Ovary (tissue), 9 donors: Measurements from ENCODE around the gene ZNF487. TPM values are rescaled to one million over a fixed set of nuclear protein-coding genes. Genes with fewer than 3 reads are reported as not detected.
"Not testable (repeated sequence)": the region's sequence is repeated elsewhere in the genome, so short reads cannot be mapped to it uniquely, and the experiment has no call there.

Experiments used
- DNase-seq, 5 donors: peaks; one replicate each; pipeline ENCODE4 v3.0.0-alpha.2; 2019 to 2020
- H3K27ac ChIP-seq, 2 donors: fragments of 200-600 bp; one replicate each; pipeline versions ENCODE4 v1.5.1 to v1.8.0; 2019 to 2022
- H3K27me3 ChIP-seq: fragments of 200-600 bp; one replicate; pipeline ENCODE4 v1.8.0; 2022
- H3K36me3 ChIP-seq: fragments of 200-600 bp; sonication (generic); one replicate; pipeline ENCODE4 v1.5.1; 2019
- H3K4me1 ChIP-seq: one replicate; pipeline ENCODE4 v1.8.1; 2013; ENCODE audit warnings: mild to moderate bottlenecking, moderate library complexity; ENCODE audit not compliant: insufficient read depth
- H3K4me3 ChIP-seq: fragments of 200-600 bp; sonication (generic); one replicate; pipeline ENCODE4 v1.5.1; 2017
- H3K9me3 ChIP-seq, 2 donors: fragments of 200-600 bp in 1 of 2; sonication (generic) in 1 of 2; one replicate each; pipeline versions ENCODE4 v1.5.1 to v1.8.1; 2013 to 2019; ENCODE audit warnings: mild to moderate bottlenecking in 1 of 2, moderate library complexity in 1 of 2
- CTCF ChIP-seq, 3 donors: fragments of 450-650 bp in 2 of 3; fragments of 200-600 bp in 1 of 3; IDR thresholded peaks; one replicate each; pipeline versions ENCODE4 v1.5.1 to v1.8.0; 2016 to 2022; ENCODE audit warnings: antibody characterized with exemption in 3 of 3, mild to moderate bottlenecking in 1 of 3
- EP300 ChIP-seq: sonication (generic); formaldehyde crosslinking; IDR thresholded peaks from one replicate; pipeline ENCODE4 v1.6.1; 2017; ENCODE audit warnings: antibody characterized with exemption
- POLR2A ChIP-seq: fragments of 450-650 bp; IDR thresholded peaks from one replicate; pipeline ENCODE4 v1.6.1; 2017; ENCODE audit warnings: antibody characterized with exemption, mild to moderate bottlenecking, moderate library complexity
- WGBS, 3 donors: extraction: QIAGEN DNeasy Blood & Tissue Kit in 1 of 3; methylation state at CpG; one replicate each; pipeline versions ENCODE4 v1.1.5 to v1.1.7; 2013 to 2017; 5-methylcytosine and 5-hydroxymethylcytosine counted together
- intact Hi-C, 4 donors: fragments of 100-400 bp; cut with DNase I; formaldehyde crosslinking; loops; one replicate each; pipeline versions ENCODE4 v1.11.0 to v1.15.1; 2022 to 2023
- polyA plus RNA-seq, 2 donors: library from polyadenylated mRNA; stranded (reverse); fragments of 200-250 nt in 1 of 2; fragments of 350-450 nt in 1 of 2; fragmentation: Illumina TruSeq in 1 of 2; extraction: RNeasy Lipid Tissue Mini Kit (QIAGEN cat#74804) in 1 of 2; gene quantifications; one replicate each; pipeline ENCODE4 v1.2.3, GENCODE V29; 2013 to 2014
- total RNA-seq, 7 donors: library from RNA; depleted of rRNA in 2 of 7; stranded (reverse); fragments of >200 nt in 2 of 7; fragmentation: NEBNext Ultra II Directional in 3 of 7; extraction: Animal tissue kit (Norgen Biotek cat#: 25700) in 3 of 7; gene quantifications; one replicate each; pipeline versions ENCODE4 v1.1.0 to v1.2.4, GENCODE V29; 2016 to 2023
- donor health status: DM: no; HTN: no; CAD: no; lungs with moderate emphysema.
- donor health status: DM: no; HTN: no; CAD: no.
- donor health status: Bipolar disorder and iron deficiency.
- donor health status: DM: yes; HTN: yes; CAD: no.
- donor health status: DM: no; HTN: no; CAD: no.
- donor health status: DM: yes; HTN: yes; CAD: no.

Gene ZNF487
- total and polyA plus RNA-seq, 9 donors: 6.4 to 30.1 (median 8.2) TPM

GRCh38 chr10:43390759-43391158 is 46.2 kb upstream of the ZNF487 start:
- Histone ChIP-seq H3K27me3 (no peaks in the 10 kb centered on the region), H3K27ac (no peak overlapping the region), H3K36me3 (no peaks in the 10 kb centered on the region), H3K4me3 (no peak overlapping the region), H3K4me1 (peaks cover 3% of the 10 kb centered on the region), H3K9me3 (no peaks in the 10 kb centered on the region)
- intact Hi-C loops: no loop called here
- TF ChIP-seq CTCF (IDR thresholded peaks at IDR 0.05): no peak
- TF ChIP-seq EP300: no peak
- TF ChIP-seq POLR2A: no peak
- peak in 2 of 5 donors; percentile 31 to 32 for DNase-seq
- 59 to 69% (median 60%) methylated on average over 7 of the region's 7 CpGs for WGBS, 3 donors

- Histone ChIP-seq H3K36me3 (no peaks in the 10 kb centered on the region), H3K27me3 (no peaks in the 10 kb centered on the region), H3K4me3 (no peak overlapping the region), H3K9me3 (no peaks in the 10 kb centered on the region), H3K27ac (no peak overlapping the region), H3K4me1 (peaks cover 6% of the 10 kb centered on the region)
- DNase-seq: peak in 1 of 5 donors; percentile 7
- no peak for TF ChIP-seq CTCF (IDR thresholded peaks at IDR 0.05)
- TF ChIP-seq EP300: no peak
- TF ChIP-seq POLR2A: no peak
- WGBS, 3 donors: 87 to 94% (median 89%) methylated on average over 6 of the region's 6 CpGs
- intact Hi-C loops: no loop called here
Observed at GRCh38 chr10:43391496-43391895, 45.4 kb upstream of the ZNF487 start.

GRCh38 chr10:43392748-43393147 is 44.2 kb upstream of the ZNF487 start:
- H3K36me3 ChIP-seq: no peaks in the 10 kb centered on the region

GRCh38 chr10:43393186-43393585 is 43.7 kb upstream of the ZNF487 start:
- H3K4me1 ChIP-seq, H3K27ac ChIP-seq, H3K9me3 ChIP-seq, H3K27me3 ChIP-seq, intact Hi-C loops, H3K36me3 ChIP-seq, H3K4me3 ChIP-seq: not testable (repeated sequence)
- WGBS, 3 donors: 95 to 96% (median 95%) methylated on average over 11 of the region's 11 CpGs
- DNase-seq: peak in 1 of 5 donors; percentile 21

More at GRCh38 chr10:43392748-43393147, 44.2 kb upstream of the ZNF487 start:
- TF ChIP-seq EP300: no peak
- TF ChIP-seq POLR2A: no peak
- TF ChIP-seq CTCF (IDR thresholded peaks at IDR 0.05): no peak
- DNase-seq: no peak
- H3K9me3 ChIP-seq: no peaks in the 10 kb centered on the region
- H3K4me3 ChIP-seq: no peak overlapping the region
- intact Hi-C loops: no loop called here
- H3K27ac ChIP-seq: no peak overlapping the region
- H3K27me3 ChIP-seq: no peaks in the 10 kb centered on the region
- H3K4me1 ChIP-seq: peaks cover 6% of the 10 kb centered on the region
- 74 to 89% (median 86%) methylated on average over 3 of the region's 3 CpGs for WGBS, 3 donors

GRCh38 chr10:43393606-43394360 is 43.1 kb upstream of the ZNF487 start:
- WGBS, 3 donors: 79 to 85% (median 81%) methylated on average over 3 of the region's 3 CpGs
- Histone ChIP-seq H3K36me3 (no peaks in the 10 kb centered on the region), H3K27ac (no peak overlapping the region), H3K4me3 (no peak overlapping the region), H3K9me3 (no peaks in the 10 kb centered on the region), H3K27me3 (no peaks in the 10 kb centered on the region), H3K4me1 (peaks cover 13% of the 10 kb centered on the region)
- intact Hi-C loops: no loop called here
- no peak for DNase-seq
- TF ChIP-seq CTCF (IDR thresholded peaks at IDR 0.05) (no peak), EP300 (no peak), POLR2A (no peak)
